Lower leg skin (tissue), 3 donors: Measurements from ENCODE around the gene GRIK2.

ENCODE experiments used
- CTCF ChIP-seq, 3 donors: fragments of 450-650 bp; IDR thresholded peaks; one replicate each; pipeline ENCODE4 v1.5.1; 2016; ENCODE audit warnings: antibody characterized with exemption in 3 of 3, mild to moderate bottlenecking in 3 of 3, moderate library complexity in 2 of 3
- POLR2A ChIP-seq, 2 donors: fragments of 450-650 bp; IDR thresholded peaks; one replicate each; pipeline ENCODE4 v1.6.1; 2016 to 2017; ENCODE audit warnings: antibody characterized with exemption in 2 of 2, mild to moderate bottlenecking in 1 of 2, moderate library complexity in 1 of 2

GRCh38 chr6:102023977-102024657 lies 630.6 kb downstream of the GRIK2 start:
- no peak for TF ChIP-seq CTCF (IDR thresholded peaks at IDR 0.05)
- TF ChIP-seq POLR2A (IDR thresholded peaks at IDR 0.05) = no peak
